OCI-LY3 (cell line): Measurements from ENCODE around the gene MAMLD1.

ENCODE experiments used
- H2AFZ ChIP-seq: fragments of 200-600, 300-600 bp; shearing (Covaris generic); 2 replicates; pipeline ENCODE4 v1.6.0; 2014; ENCODE audit warnings: antibody characterized with exemption, low read depth, low read length
- H3K27ac ChIP-seq: fragments of 200-600, 300-600 bp; sonication (generic); 2 replicates; pipeline ENCODE4 v1.5.1; 2014; ENCODE audit warnings: mild to moderate bottlenecking, low read length, moderate library complexity, mixed read lengths
- H3K27me3 ChIP-seq: fragments of 200-600, 300-600 bp; sonication (generic); 2 replicates; pipeline ENCODE4 v1.6.1; 2014; ENCODE audit warnings: low read depth, low read length, mixed read lengths
- H3K36me3 ChIP-seq: fragments of 200-600, 300-600 bp; sonication (generic); replicated peaks from 2 replicates; pipeline ENCODE3; 2014; ENCODE audit warnings: low read depth, low read length, mixed read lengths
- H3K4me1 ChIP-seq: fragments of 300-600, 200-600 bp; sonication (generic); 2 replicates; pipeline ENCODE4 v1.6.1; 2014; ENCODE audit warnings: low read length, mixed read lengths
- H3K4me2 ChIP-seq: fragments of 200-600, 300-600 bp; sonication (generic); 2 replicates; pipeline ENCODE4 v1.6.1; 2014; ENCODE audit warnings: low read length, mixed read lengths
- H3K4me3 ChIP-seq: fragments of 300-600, 200-600 bp; sonication (generic); 2 replicates; pipeline ENCODE4 v1.5.1; 2014; ENCODE audit warnings: antibody characterized with exemption, mild to moderate bottlenecking, low read length, moderate library complexity
- H3K79me2 ChIP-seq: fragments of 300-600, 200-600 bp; shearing (Covaris generic); 2 replicates; pipeline ENCODE4 v1.6.1; 2014; ENCODE audit warnings: mild to moderate bottlenecking, low read length, mixed read lengths
- H3K9ac ChIP-seq: fragments of 300-600, 200-600 bp; shearing (Covaris generic); 2 replicates; pipeline ENCODE4 v1.6.0; 2014; ENCODE audit warnings: mild to moderate bottlenecking, low read length, moderate library complexity
- H3K9me3 ChIP-seq: fragments of 200-600, 300-600 bp; shearing (Covaris generic); 2 replicates; pipeline ENCODE4 v1.6.1; 2014; ENCODE audit warnings: low read length, mixed read lengths; ENCODE audit not compliant: insufficient read depth
- H4K20me1 ChIP-seq: fragments of 200-600, 300-600 bp; sonication (generic); 2 replicates; pipeline ENCODE4 v1.6.1; 2016; ENCODE audit warnings: low read length, mixed read lengths; ENCODE audit not compliant: insufficient read depth
- CTCF ChIP-seq: fragments of 200-600, 300-600 bp; sonication (generic); IDR thresholded peaks from 2 replicates; pipeline ENCODE4 v1.5.1; 2014; ENCODE audit warnings: antibody characterized with exemption, low read length, low read depth
- EZH2phosphoT487 ChIP-seq: fragments of 200-600 bp; shearing (Covaris generic); IDR thresholded peaks from 2 replicates; pipeline ENCODE4 v1.6.1; 2018; ENCODE audit warnings: antibody characterized with exemption, mixed run types, low read depth

Gene MAMLD1

GRCh38 chrX:150409486-150409885, 46.4 kb downstream of the MAMLD1 start:
- Histone ChIP-seq H3K79me2 (no peaks in the 10 kb centered on the region), H3K4me3 (no peak overlapping the region), H3K36me3 (no peaks in the 10 kb centered on the region), H2AFZ (no peak overlapping the region), H3K9me3 (no peaks in the 10 kb centered on the region), H3K4me2 (no peak overlapping the region), H3K27ac (no peak overlapping the region), H3K9ac (no peak overlapping the region), H3K27me3 (no peaks in the 10 kb centered on the region), H3K4me1 (0 out of 2 replicates have a peak, but pooled peaks cover 3% of the 10 kb centered on the region), H4K20me1 (no peaks in the 10 kb centered on the region)
- TF ChIP-seq EZH2phosphoT487 (no peak), CTCF (no peak)

- Histone ChIP-seq H3K9ac (no peak overlapping the region), H3K27ac (no peak overlapping the region), H3K4me2 (no peak overlapping the region), H3K27me3 (no peaks in the 10 kb centered on the region), H3K79me2 (no peaks in the 10 kb centered on the region), H3K4me3 (no peak overlapping the region), H3K36me3 (no peaks in the 10 kb centered on the region), H3K9me3 (no peaks in the 10 kb centered on the region), H2AFZ (no peak overlapping the region), H3K4me1 (peaks cover 4% of the 10 kb centered on the region; the same call in 1 of the 2 replicates), H4K20me1 (no peaks in the 10 kb centered on the region)
- TF ChIP-seq CTCF = no peak
- no peak for TF ChIP-seq EZH2phosphoT487
These were observed 46.8 kb downstream of the MAMLD1 start for GRCh38 chrX:150409964-150410363.

GRCh38 chrX:150410513-150410912, 47.4 kb downstream of the MAMLD1 start:
- Histone ChIP-seq H3K79me2 (no peaks in the 10 kb centered on the region), H3K4me1 (peaks cover 9% of the 10 kb centered on the region), H4K20me1 (no peaks in the 10 kb centered on the region), H3K9me3 (no peaks in the 10 kb centered on the region), H3K4me3 (no peak overlapping the region), H2AFZ (no peak overlapping the region), H3K27me3 (no peaks in the 10 kb centered on the region), H3K36me3 (no peaks in the 10 kb centered on the region), H3K9ac (no peak overlapping the region), H3K27ac (no peak overlapping the region), H3K4me2 (no peak overlapping the region)
- TF ChIP-seq EZH2phosphoT487 = no peak
- no peak for TF ChIP-seq CTCF

GRCh38 chrX:150411656-150412055, 48.5 kb downstream of the MAMLD1 start:
- Histone ChIP-seq H3K4me2 (no peak overlapping the region), H3K36me3 (no peaks in the 10 kb centered on the region), H3K79me2 (no peaks in the 10 kb centered on the region), H3K4me1 (peaks cover 13% of the 10 kb centered on the region), H3K27ac (no peak overlapping the region), H3K9ac (no peak overlapping the region), H3K27me3 (no peaks in the 10 kb centered on the region), H2AFZ (no peak overlapping the region), H4K20me1 (no peaks in the 10 kb centered on the region), H3K9me3 (no peaks in the 10 kb centered on the region), H3K4me3 (no peak overlapping the region)
- no peak for TF ChIP-seq EZH2phosphoT487
- no peak for TF ChIP-seq CTCF
